ENCODE results near the gene RBFA.

The RBFA gene

DNA sequence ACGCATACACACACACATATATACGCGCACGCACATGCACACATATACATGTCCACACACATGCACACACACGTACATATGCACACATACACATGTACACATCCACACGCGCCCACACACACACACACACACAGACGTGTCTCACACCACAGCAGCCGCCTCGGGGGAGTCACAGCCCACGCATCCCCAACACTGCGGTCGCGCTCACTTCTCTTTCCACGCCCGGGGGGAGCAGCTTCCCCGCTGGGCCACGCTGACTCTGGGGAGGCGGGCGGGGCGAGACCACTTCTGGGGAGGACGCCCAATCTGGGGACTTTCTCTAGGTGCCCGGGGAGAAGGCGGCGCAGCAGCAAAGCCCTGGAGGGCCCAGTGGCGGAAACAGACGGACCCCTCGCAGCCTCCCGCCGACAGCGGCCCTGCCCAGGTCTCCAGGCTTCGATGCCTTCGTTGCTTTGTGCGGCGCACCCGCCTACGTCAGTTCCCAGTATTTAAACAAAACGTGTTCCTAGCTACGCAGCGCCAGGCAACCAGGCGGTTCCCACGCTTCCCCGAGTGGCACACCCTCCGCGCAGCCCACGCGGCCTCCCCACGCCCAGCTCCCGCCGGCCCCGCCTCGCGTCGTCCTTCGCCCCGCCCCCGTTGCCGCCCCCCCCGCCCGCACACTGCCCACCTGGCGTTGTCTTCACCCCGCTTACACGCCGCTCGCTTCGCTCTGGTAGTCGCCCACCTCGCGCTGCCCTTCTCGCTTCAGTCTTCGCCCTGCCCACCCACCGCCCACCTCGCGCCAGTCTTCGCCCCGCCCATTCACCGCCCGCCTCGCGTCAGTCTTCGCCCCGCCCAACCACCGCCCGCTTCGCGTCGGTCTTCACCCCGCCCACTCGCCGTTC is 810 bp upstream of the RBFA start:
- peak; percentile 89 for DNase-seq

DNA sequence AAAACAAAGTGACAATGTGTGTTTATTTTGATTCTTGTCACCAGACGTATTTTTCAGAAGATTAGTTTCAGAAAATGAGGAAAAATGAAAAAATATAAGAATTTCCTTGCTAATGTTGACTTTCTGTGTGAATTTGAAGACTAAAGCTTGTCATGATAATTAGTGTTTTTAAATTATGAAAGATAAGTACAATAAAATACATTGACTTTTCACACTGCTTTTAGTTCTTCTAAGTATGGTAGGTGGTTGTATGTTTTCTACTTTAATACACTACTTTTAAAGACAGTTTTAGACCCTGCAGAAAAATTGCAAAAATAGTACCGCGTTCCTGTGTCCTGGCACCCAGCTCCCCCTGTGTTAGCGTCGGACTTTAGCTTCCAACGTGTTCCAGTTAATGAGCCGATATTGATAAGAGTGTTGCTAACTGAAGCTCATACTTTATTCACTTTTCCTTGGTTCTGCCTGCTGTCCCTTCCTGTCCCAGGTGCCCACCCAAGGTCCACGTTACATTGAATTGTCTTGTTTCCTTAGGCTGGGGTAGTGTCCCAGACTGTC is 695 bp downstream of the RBFA start:
- DNase-seq: no peak

DNA sequence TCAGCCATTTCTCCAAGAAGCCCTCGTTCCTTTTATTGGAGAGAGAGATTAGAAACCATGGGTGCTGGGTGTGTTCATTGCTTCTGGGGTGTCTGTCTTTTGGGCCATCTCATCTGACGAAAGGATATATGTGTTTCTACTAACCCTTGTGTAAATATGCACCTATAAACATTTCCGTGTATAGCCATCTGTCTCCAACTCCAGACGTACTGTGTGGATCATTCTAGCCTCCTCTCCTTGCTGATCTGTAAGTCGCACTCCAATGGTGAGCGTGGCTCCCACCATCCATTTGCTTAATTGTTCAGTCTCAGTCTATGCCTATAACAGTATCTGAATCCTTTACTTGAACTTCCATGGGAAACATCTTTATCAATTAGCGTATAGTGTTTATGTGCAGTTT is 1.8 kb downstream of the RBFA start:
- no peak for DNase-seq

DNA sequence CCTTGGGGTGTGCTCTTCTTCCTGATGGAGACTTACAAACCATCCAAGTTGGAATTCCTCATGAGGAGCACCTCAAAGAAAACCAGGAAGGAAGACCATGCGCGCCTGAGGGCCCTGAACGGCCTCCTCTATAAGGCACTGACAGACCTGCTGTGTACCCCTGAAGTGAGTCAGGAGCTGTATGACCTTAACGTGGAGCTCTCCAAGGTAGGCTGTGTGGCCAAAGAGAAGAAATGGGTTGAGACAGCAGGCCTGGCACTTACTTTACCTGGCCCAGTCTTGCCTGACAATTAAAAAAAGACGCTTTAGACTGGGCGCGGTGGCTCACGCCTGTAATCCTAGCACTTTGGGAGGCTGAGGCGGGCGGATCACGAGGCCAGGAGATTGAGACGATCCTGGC is 3.1 kb downstream of the RBFA start:
- no peak for DNase-seq

DNA sequence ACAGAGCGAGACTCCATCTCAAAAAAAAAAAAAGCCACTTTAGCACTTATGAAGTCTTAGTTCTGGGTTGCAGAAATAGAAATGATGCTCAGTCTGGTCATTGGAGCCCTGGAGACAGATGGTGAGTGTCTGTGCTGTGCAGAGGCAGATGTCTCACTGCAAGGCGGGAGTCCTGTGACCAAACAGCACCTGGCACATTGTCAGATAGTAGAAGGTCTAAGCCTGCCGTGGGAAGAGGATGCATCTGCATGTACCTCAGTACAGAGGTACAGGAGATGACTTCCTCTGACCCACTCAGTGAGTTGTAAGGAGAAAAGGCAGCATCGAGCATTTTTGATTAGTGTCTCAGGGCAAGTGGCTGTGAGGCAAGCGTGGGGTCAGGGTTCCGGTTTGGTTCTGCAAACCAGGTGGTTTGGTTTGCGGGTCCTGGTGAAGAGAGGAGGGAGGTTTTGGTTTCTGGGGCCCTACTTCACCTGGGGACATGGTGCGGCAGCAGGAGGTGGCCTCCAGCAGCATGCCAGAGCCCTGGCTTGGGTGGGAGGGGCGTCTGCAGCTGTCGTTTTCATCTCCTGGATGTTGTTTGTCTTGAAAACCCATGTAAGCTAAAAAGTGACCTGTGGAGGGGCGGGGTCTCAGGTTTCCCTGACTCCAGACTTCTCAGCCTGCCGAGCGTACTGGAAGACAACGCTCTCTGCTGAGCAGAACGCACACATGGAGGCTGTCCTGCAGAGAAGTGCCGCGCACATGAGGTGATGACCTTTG is 3.8 kb downstream of the RBFA start:
- no peak for DNase-seq

DNA sequence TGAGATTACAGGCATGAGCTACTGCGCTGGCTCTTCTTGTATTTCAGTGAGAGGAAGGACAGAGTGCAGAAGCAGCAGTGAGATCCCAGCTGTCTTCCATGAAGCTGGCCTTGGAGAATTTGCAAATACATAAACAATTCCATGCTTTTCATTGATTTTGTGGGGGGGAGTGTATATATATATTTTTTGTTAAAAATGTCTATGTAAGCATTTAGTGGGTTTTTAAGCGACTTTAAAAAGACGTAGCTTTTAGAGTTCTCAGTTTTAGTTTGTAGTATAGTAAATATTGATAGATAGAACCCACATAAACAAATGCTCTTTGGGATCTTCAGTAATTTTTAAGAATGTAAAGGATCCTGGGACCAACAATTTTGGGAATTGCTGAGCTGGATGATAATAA is 6.3 kb downstream of the RBFA start:
- DNase-seq: no peak

DNA sequence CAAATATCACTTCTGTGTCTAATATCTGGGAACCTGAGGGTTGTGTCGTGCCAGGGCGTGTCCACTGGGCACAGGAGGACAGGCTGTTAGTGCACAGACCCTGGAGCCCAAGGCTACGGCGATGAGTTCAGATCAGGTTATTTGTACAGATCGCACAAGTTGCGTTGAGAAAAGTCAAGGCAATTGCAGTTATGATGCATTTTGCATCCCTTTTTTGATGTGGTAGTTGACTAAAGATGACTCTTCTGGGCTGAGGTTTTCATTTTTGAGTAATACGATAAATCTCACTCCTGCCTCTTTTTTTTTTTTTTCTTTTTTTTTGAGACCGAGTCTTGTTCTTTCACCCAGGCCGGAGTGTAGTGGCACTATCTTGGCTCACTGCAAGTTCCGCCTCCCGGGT is 7.2 kb downstream of the RBFA start:
- DNase-seq: no peak

DNA sequence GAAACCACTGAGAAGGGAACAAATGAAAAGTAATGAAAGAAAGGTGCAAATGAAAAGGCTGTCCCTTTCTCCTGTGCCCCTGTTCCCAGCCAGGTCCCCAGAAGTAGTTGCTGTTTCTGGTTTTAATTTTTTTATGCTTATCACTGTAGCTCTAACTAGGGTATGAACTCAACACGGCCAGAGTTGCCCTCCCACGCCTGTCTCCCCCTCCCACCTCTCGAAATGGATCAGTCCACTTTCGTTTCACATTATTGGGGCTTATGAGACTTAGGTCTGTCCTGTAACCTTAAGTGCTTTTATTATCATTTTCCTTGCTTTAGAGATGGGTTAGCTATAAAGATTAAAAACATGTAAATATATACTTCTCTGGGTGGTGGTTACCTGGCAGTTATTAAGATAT is 8.6 kb downstream of the RBFA start:
- no peak for DNase-seq

DNA sequence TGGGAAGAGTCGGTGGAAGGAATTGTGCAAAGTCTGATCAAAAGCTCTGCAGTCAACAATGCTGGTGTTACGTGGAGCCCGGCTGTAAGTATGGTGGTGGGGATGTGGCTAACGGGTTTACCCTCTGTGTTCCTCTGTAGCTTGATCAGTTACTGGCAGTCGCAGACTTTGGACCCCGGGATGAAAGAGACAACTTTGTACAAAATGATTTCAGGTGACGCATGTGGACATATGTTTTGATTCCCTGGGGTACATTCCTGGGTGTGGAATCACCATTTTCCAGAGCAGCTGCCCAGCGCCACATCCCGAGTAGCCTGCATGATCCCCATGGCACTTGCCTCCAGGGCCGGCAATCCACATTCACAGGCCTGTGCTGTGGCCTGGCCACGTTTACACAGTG is 9.8 kb downstream of the RBFA start:
- no peak for DNase-seq

DNA sequence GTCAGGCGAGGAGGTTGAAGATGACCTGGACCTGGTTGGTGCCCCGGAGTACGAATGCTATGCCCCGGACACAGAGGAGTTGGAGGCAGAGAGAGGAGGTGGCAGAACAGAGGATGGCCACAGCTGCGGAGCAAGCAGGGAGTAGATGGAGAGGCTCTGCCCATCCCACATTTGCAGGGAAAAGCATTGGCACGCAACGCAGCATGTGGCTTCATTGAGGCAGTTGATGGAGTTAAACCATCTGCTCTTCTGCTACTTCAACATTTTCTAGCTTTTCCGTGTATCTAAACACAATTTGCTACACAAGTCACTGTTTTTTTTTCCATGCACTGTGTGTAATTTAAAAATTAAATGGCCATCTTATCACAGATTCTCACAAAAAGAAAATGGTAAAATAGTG is 11.8 kb downstream of the RBFA start:
- no peak for DNase-seq

DNA sequence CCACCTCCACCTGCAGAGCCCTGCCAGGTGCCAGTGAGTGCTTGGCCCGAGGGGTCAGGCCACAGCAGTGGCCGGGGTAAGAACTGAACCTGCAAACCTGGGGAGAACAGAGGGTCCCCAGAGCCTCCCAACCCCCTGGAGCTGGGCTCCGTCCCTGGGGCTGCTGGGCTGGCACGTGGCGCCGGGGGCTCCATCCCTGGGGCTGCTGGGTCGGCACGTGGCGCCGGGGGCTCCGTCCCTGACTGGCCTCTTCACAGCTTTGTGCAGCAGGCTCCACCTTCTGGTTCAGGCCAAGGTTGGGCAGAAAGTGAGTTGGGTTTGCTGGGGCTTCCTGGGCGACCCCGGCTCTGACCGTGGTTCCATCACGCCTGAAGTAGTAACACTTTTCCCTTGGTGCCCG is 12.2 kb downstream of the RBFA start:
- DNase-seq: no peak

DNA sequence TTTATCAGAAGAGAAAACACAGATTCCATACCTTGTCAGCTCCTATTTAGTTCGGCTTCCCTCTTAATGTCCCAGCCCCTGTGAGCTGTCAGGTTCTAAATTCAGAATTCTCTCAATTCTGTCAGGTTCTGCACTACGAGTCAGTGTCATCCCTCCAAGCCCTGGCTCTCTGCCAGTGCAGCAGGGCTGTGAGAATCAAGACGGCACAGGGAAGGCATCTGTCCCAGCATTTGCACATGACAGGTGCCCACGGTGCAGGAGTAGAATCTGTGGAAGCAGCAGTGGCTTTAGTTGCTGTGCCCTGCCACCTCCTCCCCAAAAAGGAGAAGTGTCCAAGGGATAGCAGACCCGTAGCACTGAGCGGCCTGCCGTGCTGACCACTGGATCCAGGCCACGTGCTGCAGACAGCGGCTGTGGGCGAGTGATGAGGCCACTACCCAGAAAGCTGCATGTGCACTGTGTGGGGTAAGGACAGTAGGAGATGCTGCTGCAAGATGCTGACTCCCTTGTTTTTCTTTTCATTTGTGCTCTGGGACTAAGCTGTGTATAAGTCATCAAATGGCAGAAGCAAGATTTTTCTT is 12.8 kb downstream of the RBFA start:
- no peak for DNase-seq

DNA sequence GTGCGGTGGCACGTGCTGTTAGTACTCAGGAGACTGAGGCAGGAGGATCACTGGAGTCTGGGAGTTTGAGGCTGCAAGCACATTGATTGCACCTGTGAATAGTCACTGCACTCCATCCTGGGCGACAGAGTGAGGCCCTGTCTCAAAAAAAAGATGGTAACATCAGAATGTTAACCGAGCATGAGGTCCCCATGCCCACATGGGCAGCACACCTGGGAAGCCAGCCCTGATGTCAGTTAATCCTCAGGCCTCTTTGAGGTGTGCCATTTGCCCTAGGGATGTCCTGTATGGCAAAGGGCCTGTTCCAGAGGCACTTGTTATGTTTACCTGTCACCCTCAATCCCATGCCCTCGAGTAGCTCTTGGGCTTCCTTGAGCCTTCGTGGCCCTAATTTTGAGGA is 16.6 kb downstream of the RBFA start:
- no peak for DNase-seq

DNA sequence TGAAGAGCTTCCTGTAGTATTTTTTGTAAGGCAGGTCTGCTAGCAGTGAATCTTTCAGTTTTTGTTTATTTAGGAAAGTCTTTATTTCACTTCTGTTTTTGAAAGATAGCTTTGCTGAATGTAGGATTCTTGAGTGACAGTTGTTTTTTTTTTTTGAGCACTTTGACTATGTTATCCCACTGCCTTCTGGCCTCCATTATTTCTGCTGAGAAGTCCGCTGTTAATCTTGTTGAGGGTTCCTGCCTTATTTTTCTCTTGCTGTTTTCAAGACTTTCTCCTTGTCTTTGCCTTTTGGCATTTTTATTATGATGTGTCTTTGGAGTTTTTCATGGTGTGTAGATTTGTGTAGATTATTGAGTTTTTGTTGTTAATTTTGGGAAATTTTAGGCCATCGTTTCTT is 21.9 kb downstream of the RBFA start:
- no peak for DNase-seq

DNA sequence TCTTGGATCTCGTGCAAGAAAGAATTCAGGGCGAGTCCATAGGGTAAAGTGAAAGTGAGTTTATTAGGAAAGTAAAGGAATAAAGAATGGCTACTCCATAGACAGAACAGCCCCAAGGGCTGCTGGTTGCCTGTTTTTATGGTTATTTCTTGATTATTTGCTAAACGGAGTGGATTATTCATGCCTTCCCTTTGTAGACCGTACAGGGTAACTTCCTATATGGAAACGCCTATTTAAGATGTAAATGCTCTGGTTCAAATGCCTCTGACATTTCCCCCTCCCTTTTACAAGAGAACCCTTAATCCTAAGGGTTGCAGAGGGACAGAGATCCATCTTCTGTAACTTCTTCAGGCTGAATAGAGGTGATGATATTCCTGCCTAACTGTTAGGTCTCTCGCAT is 25.7 kb downstream of the RBFA start:
- no peak for DNase-seq

DNA sequence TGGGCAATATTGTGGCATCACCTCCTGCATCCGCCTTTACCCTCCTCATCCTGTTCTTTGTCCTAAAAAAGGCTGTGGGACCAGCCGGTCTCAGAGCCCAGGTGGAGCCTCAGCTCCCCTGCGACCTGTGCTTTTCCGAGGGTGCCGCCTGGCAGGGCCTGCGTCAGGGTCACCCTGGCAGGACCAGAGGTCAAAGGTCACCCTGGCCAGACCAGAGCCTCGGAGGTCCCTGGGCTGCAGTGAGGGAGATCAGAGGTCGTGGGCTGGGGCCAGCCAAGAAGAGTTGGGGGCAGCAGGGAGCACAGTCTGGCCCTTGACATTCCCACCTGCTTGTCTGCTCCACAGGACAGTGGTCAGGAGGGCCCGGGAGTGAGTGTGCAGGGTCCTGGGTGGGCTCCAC is 31.5 kb downstream of the RBFA start:
- DNase-seq: no peak

DNA sequence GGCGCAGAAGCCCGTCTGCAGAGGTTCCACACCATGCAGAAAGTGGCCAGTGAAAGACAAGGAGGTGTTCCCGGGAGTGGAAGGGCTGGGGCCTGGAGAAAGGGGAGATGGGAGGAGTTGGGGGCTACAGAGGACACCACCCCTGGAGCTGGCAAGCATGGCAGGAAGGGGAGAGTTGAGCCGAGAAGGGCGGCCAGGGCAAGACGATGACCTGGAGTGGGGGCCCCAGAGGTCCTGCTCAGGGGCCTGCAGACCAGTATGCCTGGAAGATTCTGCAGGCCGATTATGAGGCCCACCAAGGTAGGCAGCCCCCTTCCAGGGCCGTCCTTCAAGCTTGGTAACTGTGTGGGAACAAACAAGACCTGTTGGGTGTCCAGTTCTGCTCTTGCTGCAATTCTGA is 33.1 kb downstream of the RBFA start:
- no peak for DNase-seq

DNA sequence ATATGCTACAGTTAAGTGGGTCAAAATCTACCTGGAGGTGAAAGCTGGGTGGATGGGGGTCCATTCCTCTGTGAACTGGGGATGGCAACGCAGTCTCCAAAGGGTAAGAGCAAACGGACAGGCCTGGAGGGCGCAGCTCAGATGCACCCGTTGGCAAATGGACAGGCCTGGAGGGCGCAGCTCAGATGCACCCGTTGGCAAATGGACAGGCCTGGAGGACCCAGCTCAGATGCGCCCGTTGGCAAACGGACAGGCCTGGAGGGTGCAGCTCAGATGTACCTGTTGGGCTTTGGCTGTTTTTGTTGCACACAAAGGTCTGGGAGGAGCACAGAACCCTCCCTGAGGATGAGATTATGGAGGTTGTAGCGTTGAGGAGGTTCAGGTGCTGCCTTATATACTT is 33.7 kb downstream of the RBFA start:
- DNase-seq: no peak

DNA sequence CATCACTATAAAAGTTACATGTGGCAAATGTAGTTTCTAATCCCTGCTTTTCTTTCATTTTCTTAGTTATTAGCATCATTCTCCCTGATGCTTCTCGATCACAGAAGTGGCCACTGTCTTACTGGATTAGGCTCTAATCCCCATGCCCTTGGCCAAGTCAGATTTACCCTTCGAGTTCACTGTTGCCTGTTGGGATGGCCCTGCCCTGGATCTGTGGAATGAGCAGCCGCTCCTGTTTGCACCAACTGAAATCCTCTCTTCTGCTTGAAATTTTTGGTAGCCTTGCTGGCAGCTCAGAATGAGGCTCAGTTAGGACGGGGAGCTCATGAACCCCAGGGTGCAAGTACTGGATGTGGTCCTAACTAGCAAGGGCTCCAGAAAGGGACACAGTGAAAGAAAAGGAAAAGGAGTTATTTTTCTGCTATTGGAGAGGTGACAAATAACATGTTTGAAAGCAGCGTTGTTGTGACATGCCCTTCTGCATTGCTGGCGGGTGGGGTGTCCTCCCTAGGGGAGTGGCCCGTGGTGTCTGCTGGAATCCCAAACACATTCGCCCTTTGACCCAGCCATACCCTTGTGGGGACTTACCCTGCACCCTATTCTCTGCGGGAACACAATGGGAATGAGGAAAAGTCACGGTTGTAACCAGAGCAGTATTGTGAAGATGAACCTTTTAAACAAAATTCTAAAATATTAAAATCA is 34.5 kb downstream of the RBFA start:
- no peak for DNase-seq

DNA sequence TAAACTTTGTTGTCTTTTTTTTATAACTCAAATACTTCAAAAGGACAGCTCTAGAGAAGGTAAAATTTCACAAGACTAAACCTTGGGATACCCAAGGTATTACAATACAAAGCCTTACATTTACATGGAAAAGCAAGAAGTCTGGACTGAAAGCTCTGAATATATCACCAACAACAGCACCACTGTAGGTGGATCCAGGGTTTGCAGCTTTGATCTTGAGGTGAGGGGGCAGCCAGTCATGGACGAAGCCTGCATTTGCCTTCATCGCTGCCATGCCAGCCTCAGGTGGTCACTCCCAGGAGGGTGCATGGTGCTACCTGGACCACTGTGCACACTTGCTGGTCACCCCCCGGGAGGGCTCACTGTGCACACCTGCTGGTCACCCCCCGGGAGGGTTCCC is 36.6 kb downstream of the RBFA start:
- DNase-seq: no peak

DNA sequence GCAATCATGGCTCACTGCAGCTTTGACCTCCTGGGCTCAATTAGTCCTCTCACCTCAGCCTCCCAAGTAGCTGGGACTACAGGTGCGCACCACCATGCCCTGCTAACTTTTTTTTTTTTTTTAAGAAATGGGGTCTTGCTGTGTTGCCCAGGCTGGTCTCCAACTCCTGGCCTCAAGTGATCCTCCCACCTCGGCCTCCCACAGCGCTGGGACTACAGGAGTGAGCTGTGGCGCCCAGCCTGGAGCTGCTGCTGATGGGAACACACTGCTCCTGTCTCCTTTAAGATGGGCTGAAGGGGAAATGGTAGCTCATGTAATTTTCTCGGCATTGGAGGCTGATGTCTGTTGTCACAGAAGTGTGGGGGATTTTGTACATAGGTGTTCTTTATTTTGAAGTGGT is 39.9 kb downstream of the RBFA start:
- no peak for DNase-seq

DNA sequence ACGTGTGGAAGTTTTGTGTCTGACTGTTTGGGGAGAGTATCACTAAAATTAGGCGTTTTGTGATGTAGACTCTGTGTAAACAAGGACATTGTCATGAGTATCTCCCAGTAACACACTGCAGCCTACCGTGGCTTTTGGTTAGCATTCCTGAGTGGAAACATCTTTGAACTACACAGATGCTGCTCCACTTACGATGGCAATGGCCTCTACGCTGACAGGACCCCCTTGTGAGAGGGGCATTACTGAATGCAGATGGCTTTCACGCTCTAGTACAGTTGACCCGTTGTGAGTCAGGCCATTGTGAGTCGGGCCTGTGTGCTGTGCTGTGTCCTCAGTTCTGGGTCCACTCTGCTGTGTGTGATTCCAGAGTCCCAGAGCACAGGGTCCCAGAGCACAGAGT is 40.5 kb downstream of the RBFA start:
- no peak for DNase-seq

DNA sequence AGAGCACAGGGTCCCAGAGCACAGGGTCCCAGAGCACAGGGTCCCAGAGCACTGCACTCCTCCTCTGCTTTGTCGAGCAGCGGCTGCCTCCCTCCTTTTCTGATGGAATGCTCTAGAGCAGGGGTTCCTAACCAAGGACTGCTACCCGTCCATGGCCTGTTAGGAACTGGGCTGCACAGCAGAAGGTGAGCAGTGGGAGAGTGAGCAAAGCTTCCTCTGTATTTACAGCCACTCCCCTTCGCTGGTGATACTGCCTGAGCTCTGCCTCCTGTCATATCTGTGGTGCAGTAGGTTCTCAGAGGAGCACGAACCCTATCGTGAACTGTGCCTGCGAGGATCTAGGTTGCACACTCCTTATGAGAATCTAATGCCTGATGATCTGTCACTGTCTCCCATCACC is 41.7 kb downstream of the RBFA start:
- no peak for DNase-seq
